GM12892 (cell line): ENCODE measurements around the gene ZNF827.

Experiments used
- POLR2A ChIP-seq: IDR thresholded peaks from 2 replicates; pipeline ENCODE4 v1.6.1; 2011; ENCODE audit warnings: low read depth, low read length, control low read depth
- TAF1 ChIP-seq: IDR thresholded peaks from 2 replicates; pipeline ENCODE4 v1.6.1; 2011; ENCODE audit warnings: low read depth, mild to moderate bottlenecking, control low read depth, low read length, borderline replicate concordance

DNA sequence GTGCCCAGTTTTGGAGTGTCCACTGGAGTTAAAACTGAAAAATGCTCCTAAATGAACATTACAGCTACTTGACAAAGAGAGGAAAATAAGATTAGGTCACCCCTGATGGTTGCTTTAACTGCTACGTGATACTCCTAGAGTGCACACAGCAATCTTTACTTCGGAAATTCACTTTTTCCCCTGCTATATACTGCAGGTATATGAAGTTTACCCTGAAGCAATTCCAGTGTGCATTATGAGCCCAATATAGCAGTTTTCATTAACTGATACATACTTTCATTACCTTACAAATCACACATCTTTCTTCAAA, 773 bp upstream of the ZNF827 start:
- TF ChIP-seq TAF1: no peak
- no peak for TF ChIP-seq POLR2A
